HG03139 (cell line): ENCODE data around the gene ZNF397.

Experiments
- ATAC-seq: cut with Tn5 transposase; IDR thresholded peaks from one replicate; pipeline ENCODE4 v1.9.1; 2021; ENCODE audit not compliant: unreplicated experiment

The ZNF397 gene

GRCh38 chr18:35245719-35246317, 5.0 kb downstream of the ZNF397 start:
- ATAC-seq = no peak

GRCh38 chr18:35246831-35247230, 6.0 kb downstream of the ZNF397 start:
- ATAC-seq = no peak

GRCh38 chr18:35247412-35248249, 6.8 kb downstream of the ZNF397 start:
- no peak for ATAC-seq

- ATAC-seq = no peak
These were observed 7.6 kb downstream of the ZNF397 start for GRCh38 chr18:35248429-35248828.

- ATAC-seq = no peak
These were observed 11.6 kb downstream of the ZNF397 start for GRCh38 chr18:35252466-35252865.

GRCh38 chr18:35253655-35254287, 12.9 kb downstream of the ZNF397 start:
- ATAC-seq = no peak

GRCh38 chr18:35256947-35257346, 16.1 kb downstream of the ZNF397 start:
- no peak for ATAC-seq

GRCh38 chr18:35264409-35264808, 23.6 kb downstream of the ZNF397 start:
- no peak for ATAC-seq

GRCh38 chr18:35267161-35267651, 26.4 kb downstream of the ZNF397 start:
- peak; percentile 74 for ATAC-seq

GRCh38 chr18:35267809-35268208, 27.0 kb downstream of the ZNF397 start:
- ATAC-seq = peak; percentile 18

GRCh38 chr18:35268821-35269220, 28.0 kb downstream of the ZNF397 start:
- ATAC-seq = no peak

- no peak for ATAC-seq
These were observed 30.8 kb downstream of the ZNF397 start for GRCh38 chr18:35271656-35272055.

GRCh38 chr18:35276267-35276666, 35.4 kb downstream of the ZNF397 start:
- ATAC-seq = no peak

- no peak for ATAC-seq
These were observed 36.8 kb downstream of the ZNF397 start for GRCh38 chr18:35277633-35278032.

- no peak for ATAC-seq
These were observed 37.3 kb downstream of the ZNF397 start for GRCh38 chr18:35278085-35278484.

GRCh38 chr18:35278969-35279368, 38.1 kb downstream of the ZNF397 start:
- no peak for ATAC-seq

- no peak for ATAC-seq
These were observed 41.5 kb downstream of the ZNF397 start for GRCh38 chr18:35282353-35282752.

- ATAC-seq = no peak
These were observed 43.3 kb downstream of the ZNF397 start for GRCh38 chr18:35283923-35284794.

- ATAC-seq = no peak
These were observed 44.0 kb downstream of the ZNF397 start for GRCh38 chr18:35284841-35285240.

GRCh38 chr18:35289293-35289692, 48.5 kb downstream of the ZNF397 start:
- no peak for ATAC-seq

GRCh38 chr18:35289727-35290093, 48.9 kb downstream of the ZNF397 start:
- ATAC-seq = peak; percentile 15
